HG03575 (cell line): ENCODE data around the gene KRT5.

Experiments used
- ATAC-seq: cut with Tn5 transposase; IDR thresholded peaks from one replicate; pipeline ENCODE4 v1.9.1; 2021; ENCODE audit not compliant: unreplicated experiment, insufficient number of reproducible peaks, low FRiP score; ENCODE audit errors: extremely low read depth

The KRT5 gene

DNA sequence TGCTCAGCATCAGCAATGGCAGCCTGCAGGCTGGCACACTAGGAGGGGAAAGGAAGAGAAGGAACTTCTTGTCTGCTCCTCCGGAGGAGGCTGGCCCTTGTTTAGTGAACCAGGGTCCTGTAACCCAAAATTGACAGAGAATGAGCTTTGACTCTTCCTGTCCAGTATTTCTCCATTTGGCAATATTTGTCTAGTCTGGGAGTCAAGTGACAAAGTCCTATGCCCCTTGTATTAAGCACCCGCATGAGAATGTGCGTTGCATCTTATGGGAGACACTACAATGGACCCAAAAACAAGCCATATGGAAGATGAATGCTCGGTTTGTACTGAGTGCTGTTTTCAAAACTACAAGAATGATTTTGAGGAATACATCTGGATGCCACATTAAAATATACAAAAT is 50.3 kb downstream of the KRT5 start:
- ATAC-seq, result no peak

DNA sequence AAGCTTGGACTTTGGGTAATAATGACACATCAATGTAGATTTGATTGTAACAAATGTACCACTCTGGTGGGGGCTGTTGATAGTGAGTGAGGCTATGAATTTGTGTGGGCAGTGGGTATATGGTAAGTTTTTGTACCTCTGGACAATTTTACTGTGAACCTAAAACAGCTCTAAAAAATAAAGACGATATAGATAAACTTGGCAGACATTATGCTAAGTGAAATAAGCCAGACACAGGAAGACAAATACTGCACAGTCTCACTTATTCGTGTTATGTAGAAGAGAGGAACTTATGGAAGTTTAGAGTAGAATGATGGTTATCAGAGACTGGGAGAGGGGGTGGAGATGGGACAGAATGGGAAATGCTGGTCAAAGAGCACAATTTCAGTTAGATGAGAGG is 55.3 kb downstream of the KRT5 start:
- no peak for ATAC-seq
